ENCODE results near the gene KIF26B. TPM values are rescaled to one million over a fixed set of nuclear protein-coding genes. Genes with fewer than 3 reads are reported as not detected.

KIF26B gene
- total RNA-seq, 3 donors from 2014 or later: 0.03 to 0.24 (median 0.10) TPM

- H3K27me3 Mint-ChIP-seq (ENCODE audit: low read depth): no peaks in the 10 kb centered on the region
- no peak overlapping the region for H3K4me3 Mint-ChIP-seq
- H3K36me3 Mint-ChIP-seq (ENCODE audit: insufficient read depth): no peaks in the 10 kb centered on the region
- no peaks in the 10 kb centered on the region for H3K9me3 Mint-ChIP-seq
- DNase-seq (no peak), ATAC-seq (no peak)
- H3K4me1 Mint-ChIP-seq (ENCODE audit: low read depth): no peaks in the 10 kb centered on the region
Measured at GRCh38 chr1:245488346-245489129, 333.8 kb downstream of the KIF26B start.

GRCh38 chr1:245489838-245490237 lies 335.1 kb downstream of the KIF26B start:
- Mint-ChIP-seq H3K27me3 (ENCODE audit: low read depth) (no peaks in the 10 kb centered on the region), H3K4me3 (no peak overlapping the region), H3K36me3 (ENCODE audit: insufficient read depth) (no peaks in the 10 kb centered on the region), H3K4me1 (ENCODE audit: low read depth) (no peaks in the 10 kb centered on the region), H3K9me3 (peaks cover under 1% of the 10 kb centered on the region)
- ATAC-seq (no peak), DNase-seq (no peak)

GRCh38 chr1:245493029-245493428 lies 338.2 kb downstream of the KIF26B start:
- no peak for DNase-seq
- Mint-ChIP-seq H3K36me3 (ENCODE audit: insufficient read depth) (no peaks in the 10 kb centered on the region), H3K4me3 (no peak overlapping the region), H3K27me3 (ENCODE audit: low read depth) (no peaks in the 10 kb centered on the region), H3K4me1 (ENCODE audit: low read depth) (no peaks in the 10 kb centered on the region), H3K9me3 (peaks cover 4% of the 10 kb centered on the region)
- no peak for ATAC-seq

GRCh38 chr1:245495681-245496080 lies 340.9 kb downstream of the KIF26B start:
- H3K4me1 Mint-ChIP-seq (ENCODE audit: low read depth): no peaks in the 10 kb centered on the region
- no peak for ATAC-seq
- H3K27me3 Mint-ChIP-seq (ENCODE audit: low read depth): no peaks in the 10 kb centered on the region
- no peaks in the 10 kb centered on the region for H3K36me3 Mint-ChIP-seq (ENCODE audit: insufficient read depth)
- no peak overlapping the region for H3K4me3 Mint-ChIP-seq
- H3K9me3 Mint-ChIP-seq: peaks cover 4% of the 10 kb centered on the region
- DNase-seq: no peak

GRCh38 chr1:245500546-245500945 lies 345.8 kb downstream of the KIF26B start:
- Mint-ChIP-seq H3K4me1 (ENCODE audit: low read depth) (no peaks in the 10 kb centered on the region), H3K4me3 (no peak overlapping the region), H3K36me3 (ENCODE audit: insufficient read depth) (no peaks in the 10 kb centered on the region), H3K9me3 (no peaks in the 10 kb centered on the region), H3K27me3 (ENCODE audit: low read depth) (no peaks in the 10 kb centered on the region)
- ATAC-seq (no peak), DNase-seq (no peak)

- H3K36me3 Mint-ChIP-seq (ENCODE audit: insufficient read depth): no peaks in the 10 kb centered on the region
- no peak for ATAC-seq
- no peak overlapping the region for H3K4me3 Mint-ChIP-seq
- H3K9me3 Mint-ChIP-seq: no peaks in the 10 kb centered on the region
- no peak for DNase-seq
- H3K4me1 Mint-ChIP-seq (ENCODE audit: low read depth): no peaks in the 10 kb centered on the region
- H3K27me3 Mint-ChIP-seq (ENCODE audit: low read depth): no peaks in the 10 kb centered on the region
Measured at GRCh38 chr1:245501633-245502032, 346.8 kb downstream of the KIF26B start.

- DNase-seq: no peak
- H3K4me3 Mint-ChIP-seq: no peak overlapping the region
- no peaks in the 10 kb centered on the region for H3K27me3 Mint-ChIP-seq (ENCODE audit: low read depth)
- no peaks in the 10 kb centered on the region for H3K36me3 Mint-ChIP-seq (ENCODE audit: insufficient read depth)
- H3K4me1 Mint-ChIP-seq (ENCODE audit: low read depth): no peaks in the 10 kb centered on the region
- H3K9me3 Mint-ChIP-seq: no peaks in the 10 kb centered on the region
- no peak for ATAC-seq
Measured at GRCh38 chr1:245503548-245503947, 348.8 kb downstream of the KIF26B start.

GRCh38 chr1:245510144-245510543 lies 355.4 kb downstream of the KIF26B start:
- no peak for DNase-seq
- Mint-ChIP-seq H3K27me3 (ENCODE audit: low read depth) (peaks cover 13% of the 10 kb centered on the region), H3K4me3 (no peak overlapping the region), H3K36me3 (ENCODE audit: insufficient read depth) (no peaks in the 10 kb centered on the region), H3K9me3 (peaks cover 5% of the 10 kb centered on the region), H3K4me1 (ENCODE audit: low read depth) (no peaks in the 10 kb centered on the region)
- no peak for ATAC-seq

- H3K27me3 Mint-ChIP-seq (ENCODE audit: low read depth): peaks cover 16% of the 10 kb centered on the region
- DNase-seq (no peak), ATAC-seq (no peak)
- peaks cover 5% of the 10 kb centered on the region for H3K9me3 Mint-ChIP-seq
- H3K36me3 Mint-ChIP-seq (ENCODE audit: insufficient read depth): no peaks in the 10 kb centered on the region
- no peak overlapping the region for H3K4me3 Mint-ChIP-seq
- no peaks in the 10 kb centered on the region for H3K4me1 Mint-ChIP-seq (ENCODE audit: low read depth)
Measured at GRCh38 chr1:245512181-245512888, 357.6 kb downstream of the KIF26B start.

GRCh38 chr1:245512980-245513578 lies 358.3 kb downstream of the KIF26B start:
- Mint-ChIP-seq H3K4me3 (no peak overlapping the region), H3K36me3 (ENCODE audit: insufficient read depth) (no peaks in the 10 kb centered on the region), H3K9me3 (peaks cover 5% of the 10 kb centered on the region), H3K27me3 (ENCODE audit: low read depth) (peaks cover 18% of the 10 kb centered on the region), H3K4me1 (ENCODE audit: low read depth) (no peaks in the 10 kb centered on the region)
- DNase-seq (no peak), ATAC-seq (no peak)

- no peak for DNase-seq
- Mint-ChIP-seq H3K4me1 (ENCODE audit: low read depth) (no peaks in the 10 kb centered on the region), H3K9me3 (no peaks in the 10 kb centered on the region), H3K36me3 (ENCODE audit: insufficient read depth) (no peaks in the 10 kb centered on the region), H3K4me3 (no peak overlapping the region), H3K27me3 (ENCODE audit: low read depth) (peaks cover 12% of the 10 kb centered on the region)
- no peak for ATAC-seq
Measured at GRCh38 chr1:245516284-245516759, 361.5 kb downstream of the KIF26B start.

GRCh38 chr1:245520611-245521010 lies 365.8 kb downstream of the KIF26B start:
- DNase-seq (no peak), ATAC-seq (no peak)
- Mint-ChIP-seq H3K4me1 (ENCODE audit: low read depth) (no peaks in the 10 kb centered on the region), H3K9me3 (no peaks in the 10 kb centered on the region), H3K4me3 (no peak overlapping the region), H3K27me3 (ENCODE audit: low read depth) (peaks cover 4% of the 10 kb centered on the region), H3K36me3 (ENCODE audit: insufficient read depth) (no peaks in the 10 kb centered on the region)

- H3K9me3 Mint-ChIP-seq: no peaks in the 10 kb centered on the region
Measured at GRCh38 chr1:245526141-245526540, 371.4 kb downstream of the KIF26B start.

GRCh38 chr1:245528258-245528635 lies 373.5 kb downstream of the KIF26B start:
- DNase-seq: no peak
- no peak overlapping the region for H3K4me3 Mint-ChIP-seq
- no peak for ATAC-seq
- H3K4me1 Mint-ChIP-seq (ENCODE audit: low read depth): no peaks in the 10 kb centered on the region
- H3K36me3 Mint-ChIP-seq (ENCODE audit: insufficient read depth): no peaks in the 10 kb centered on the region
- no peaks in the 10 kb centered on the region for H3K9me3 Mint-ChIP-seq
- no peaks in the 10 kb centered on the region for H3K27me3 Mint-ChIP-seq (ENCODE audit: low read depth)

More at GRCh38 chr1:245526141-245526540, 371.4 kb downstream of the KIF26B start:
- no peaks in the 10 kb centered on the region for H3K4me1 Mint-ChIP-seq (ENCODE audit: low read depth)
- DNase-seq: no peak
- H3K36me3 Mint-ChIP-seq (ENCODE audit: insufficient read depth): no peaks in the 10 kb centered on the region
- ATAC-seq: no peak
- H3K27me3 Mint-ChIP-seq (ENCODE audit: low read depth): no peaks in the 10 kb centered on the region
- no peak overlapping the region for H3K4me3 Mint-ChIP-seq
